ENCODE data around the gene PFKL.
"Not testable (repeated sequence)": the region's sequence is repeated elsewhere in the genome, so short reads cannot be mapped to it uniquely, and the experiment has no call there.

PFKL gene

GRCh38 chr21:44281801-44282200, 18.1 kb upstream of the PFKL start:
- H2BK120ac ChIP-seq (ENCODE audit: low read depth, low read length), result no peak overlapping the region
- no peak overlapping the region for H2BK15ac ChIP-seq (ENCODE audit: low read depth, poor library complexity, severe bottlenecking)
- H2AFZ ChIP-seq (ENCODE audit: low read depth, low read length), result no peak overlapping the region
- no peak overlapping the region for H3K14ac ChIP-seq (ENCODE audit: low read length in 2 of 2)
- H3K27me3 ChIP-seq (ENCODE audit: control insufficient read depth in 1 of 2, insufficient read depth in 1 of 2, low read length in 2 of 2), result peaks cover 35 to 44% of the 10 kb centered on the region in 2 experiments
- no peak overlapping the region for H4K8ac ChIP-seq (ENCODE audit: low read length)
- no peaks in the 10 kb centered on the region for H3K79me1 ChIP-seq (replicated peaks; ENCODE audit: low read length, poor library complexity, severe bottlenecking)
- H3K4ac ChIP-seq (ENCODE audit: low read depth in 1 of 2, low read length in 2 of 2), result no peak overlapping the region
- 96% methylated on average over 9 of the region's 9 CpGs for WGBS
- no peak overlapping the region for H3K4me2 ChIP-seq (ENCODE audit: low read length, poor library complexity, severe bottlenecking)
- no peaks in the 10 kb centered on the region for H3K36me3 ChIP-seq (ENCODE audit: control insufficient read depth in 1 of 2, insufficient read depth in 2 of 2, low read depth in 1 of 2, low read length in 2 of 2)
- no peak overlapping the region for H3K18ac ChIP-seq (ENCODE audit: low read depth in 1 of 2, low read length in 2 of 2)
- no peak overlapping the region for H2AK5ac ChIP-seq (ENCODE audit: low read length, severe bottlenecking)
- H3K9ac ChIP-seq (ENCODE audit: low read length), result no peak overlapping the region
- H3K9me3 ChIP-seq (ENCODE audit: control insufficient read depth, low read length), result no peaks in the 10 kb centered on the region
- no peak overlapping the region for H2BK12ac ChIP-seq (ENCODE audit: low read length in 2 of 2)
- H3K4me3 ChIP-seq (ENCODE audit: insufficient read depth in 1 of 2, low read depth in 1 of 2, low read length in 2 of 2), result no peak overlapping the region
- H4K91ac ChIP-seq (ENCODE audit: low read length), result no peak overlapping the region
- no peak overlapping the region for H2BK5ac ChIP-seq (ENCODE audit: low read depth, low read length, poor library complexity, severe bottlenecking)
- peaks cover 11% of the 10 kb centered on the region for H3K4me1 ChIP-seq (ENCODE audit: control insufficient read depth, insufficient read depth, low read depth, low read length)
- no peak overlapping the region for H3K23ac ChIP-seq (ENCODE audit: low read length in 2 of 2)
- DNase-seq, result no peak
- H3K27ac ChIP-seq (ENCODE audit: low read length, poor library complexity, severe bottlenecking), result no peak overlapping the region

GRCh38 chr21:44282370-44282769, 17.5 kb upstream of the PFKL start:
- H3K14ac ChIP-seq (ENCODE audit: low read length in 2 of 2), result no peak overlapping the region
- H2BK15ac ChIP-seq (ENCODE audit: low read depth, poor library complexity, severe bottlenecking), result no peak overlapping the region
- H2BK5ac ChIP-seq (ENCODE audit: low read depth, low read length, poor library complexity, severe bottlenecking), result no peak overlapping the region
- no peak overlapping the region for H3K18ac ChIP-seq (ENCODE audit: low read depth in 1 of 2, low read length in 2 of 2)
- H3K27me3 ChIP-seq (ENCODE audit: control insufficient read depth in 1 of 2, insufficient read depth in 1 of 2, low read length in 2 of 2), result peaks cover 40 to 49% of the 10 kb centered on the region in 2 experiments
- no peak overlapping the region for H2AK5ac ChIP-seq (ENCODE audit: low read length, severe bottlenecking)
- H3K4ac ChIP-seq (ENCODE audit: low read depth in 1 of 2, low read length in 2 of 2), result no peak overlapping the region
- H3K4me3 ChIP-seq (ENCODE audit: insufficient read depth in 1 of 2, low read depth in 1 of 2, low read length in 2 of 2), result no peak overlapping the region
- no peaks in the 10 kb centered on the region for H3K36me3 ChIP-seq (ENCODE audit: control insufficient read depth in 1 of 2, insufficient read depth in 2 of 2, low read depth in 1 of 2, low read length in 2 of 2)
- H3K79me1 ChIP-seq (replicated peaks; ENCODE audit: low read length, poor library complexity, severe bottlenecking), result no peaks in the 10 kb centered on the region
- no peak overlapping the region for H3K4me2 ChIP-seq (ENCODE audit: low read length, poor library complexity, severe bottlenecking)
- H3K23ac ChIP-seq (ENCODE audit: low read length in 2 of 2), result no peak overlapping the region
- no peaks in the 10 kb centered on the region for H3K9me3 ChIP-seq (ENCODE audit: control insufficient read depth, low read length)
- H3K4me1 ChIP-seq (ENCODE audit: control insufficient read depth, insufficient read depth, low read depth, low read length), result peaks cover 11% of the 10 kb centered on the region
- no peak overlapping the region for H2AFZ ChIP-seq (ENCODE audit: low read depth, low read length)
- no peak for DNase-seq
- no peak overlapping the region for H3K9ac ChIP-seq (ENCODE audit: low read length)
- H2BK12ac ChIP-seq (ENCODE audit: low read length in 2 of 2), result no peak overlapping the region
- 86% methylated on average over 9 of the region's 9 CpGs for WGBS
- H2BK120ac ChIP-seq (ENCODE audit: low read depth, low read length), result no peak overlapping the region
- no peak overlapping the region for H4K8ac ChIP-seq (ENCODE audit: low read length)
- H4K91ac ChIP-seq (ENCODE audit: low read length), result no peak overlapping the region
- H3K27ac ChIP-seq (ENCODE audit: low read length, poor library complexity, severe bottlenecking), result no peak overlapping the region

- not testable (repeated sequence) for H2BK5ac ChIP-seq (ENCODE audit: low read depth, low read length, poor library complexity, severe bottlenecking); H3K9me3 ChIP-seq (ENCODE audit: control insufficient read depth, low read length); DNase-seq
Measured at GRCh38 chr21:44283211-44283785, 16.6 kb upstream of the PFKL start.

GRCh38 chr21:44283948-44284347, 15.9 kb upstream of the PFKL start:
- Histone ChIP-seq H2AFZ (ENCODE audit: low read depth, low read length) (no peak overlapping the region), H2BK12ac (ENCODE audit: low read length in 2 of 2) (no peak overlapping the region), H2BK15ac (ENCODE audit: low read depth, poor library complexity, severe bottlenecking) (no peak overlapping the region), H3K36me3 (ENCODE audit: control insufficient read depth in 1 of 2, insufficient read depth in 2 of 2, low read depth in 1 of 2, low read length in 2 of 2) (no peaks in the 10 kb centered on the region), H3K27me3 (ENCODE audit: control insufficient read depth in 1 of 2, insufficient read depth in 1 of 2, low read length in 2 of 2) (peaks cover 54 to 63% of the 10 kb centered on the region in 2 experiments), H3K4me2 (ENCODE audit: low read length, poor library complexity, severe bottlenecking) (no peak overlapping the region), H2BK5ac (ENCODE audit: low read depth, low read length, poor library complexity, severe bottlenecking) (no peak overlapping the region), H2AK5ac (ENCODE audit: low read length, severe bottlenecking) (no peak overlapping the region), H3K4me3 (ENCODE audit: insufficient read depth in 1 of 2, low read depth in 1 of 2, low read length in 2 of 2) (no peak overlapping the region), H3K18ac (ENCODE audit: low read depth in 1 of 2, low read length in 2 of 2) (no peak overlapping the region), H3K27ac (ENCODE audit: low read length, poor library complexity, severe bottlenecking) (no peak overlapping the region), H3K9ac (ENCODE audit: low read length) (no peak overlapping the region), H3K79me1 (replicated peaks; ENCODE audit: low read length, poor library complexity, severe bottlenecking) (no peaks in the 10 kb centered on the region), H3K4me1 (ENCODE audit: control insufficient read depth, insufficient read depth, low read depth, low read length) (peaks cover 11% of the 10 kb centered on the region), H2BK120ac (ENCODE audit: low read depth, low read length) (no peak overlapping the region), H3K14ac (ENCODE audit: low read length in 2 of 2) (no peak overlapping the region), H4K8ac (ENCODE audit: low read length) (no peak overlapping the region), H3K4ac (ENCODE audit: low read depth in 1 of 2, low read length in 2 of 2) (no peak overlapping the region), H4K91ac (ENCODE audit: low read length) (no peak overlapping the region), H3K9me3 (ENCODE audit: control insufficient read depth, low read length) (no peaks in the 10 kb centered on the region), H3K23ac (ENCODE audit: low read length in 2 of 2) (no peak overlapping the region)
- 69% methylated on average over 11 of the region's 11 CpGs for WGBS
- DNase-seq, result no peak

More at GRCh38 chr21:44283211-44283785, 16.6 kb upstream of the PFKL start:
- not testable (repeated sequence) for H3K9ac ChIP-seq (ENCODE audit: low read length); H3K4ac ChIP-seq (ENCODE audit: low read depth in 1 of 2, low read length in 2 of 2); H3K27ac ChIP-seq (ENCODE audit: low read length, poor library complexity, severe bottlenecking); H3K14ac ChIP-seq (ENCODE audit: low read length in 2 of 2); H2AK5ac ChIP-seq (ENCODE audit: low read length, severe bottlenecking); H4K8ac ChIP-seq (ENCODE audit: low read length); H3K23ac ChIP-seq (ENCODE audit: low read length in 2 of 2); H3K36me3 ChIP-seq (ENCODE audit: control insufficient read depth in 1 of 2, insufficient read depth in 2 of 2, low read depth in 1 of 2, low read length in 2 of 2); H2BK12ac ChIP-seq (ENCODE audit: low read length in 2 of 2); H4K91ac ChIP-seq (ENCODE audit: low read length); H2AFZ ChIP-seq (ENCODE audit: low read depth, low read length); H2BK15ac ChIP-seq (ENCODE audit: low read depth, poor library complexity, severe bottlenecking); H3K18ac ChIP-seq (ENCODE audit: low read depth in 1 of 2, low read length in 2 of 2); H2BK120ac ChIP-seq (ENCODE audit: low read depth, low read length); H3K4me3 ChIP-seq (ENCODE audit: insufficient read depth in 1 of 2, low read depth in 1 of 2, low read length in 2 of 2); H3K4me2 ChIP-seq (ENCODE audit: low read length, poor library complexity, severe bottlenecking); H3K79me1 ChIP-seq (replicated peaks; ENCODE audit: low read length, poor library complexity, severe bottlenecking)
- peaks cover 49 to 59% of the 10 kb centered on the region in 2 experiments for H3K27me3 ChIP-seq (ENCODE audit: control insufficient read depth in 1 of 2, insufficient read depth in 1 of 2, low read length in 2 of 2)
- WGBS, result 20% methylated on average over 7 of the region's 11 CpGs
- peaks cover 11% of the 10 kb centered on the region for H3K4me1 ChIP-seq (ENCODE audit: control insufficient read depth, insufficient read depth, low read depth, low read length)

Measured in mesenchymal stem cell (in vitro differentiated cells and primary cell).